HS-27A (cell line): ENCODE data around the gene MCUB.
"Not testable (repeated sequence)": the region's sequence is repeated elsewhere in the genome, so short reads cannot be mapped to it uniquely, and the experiment has no call there.

Experiments
- DNase-seq: peaks from one replicate; pipeline ENCODE4 v3.0.0-alpha.2; 2012; ENCODE audit warnings: low read depth, missing footprints

The MCUB gene

DNA sequence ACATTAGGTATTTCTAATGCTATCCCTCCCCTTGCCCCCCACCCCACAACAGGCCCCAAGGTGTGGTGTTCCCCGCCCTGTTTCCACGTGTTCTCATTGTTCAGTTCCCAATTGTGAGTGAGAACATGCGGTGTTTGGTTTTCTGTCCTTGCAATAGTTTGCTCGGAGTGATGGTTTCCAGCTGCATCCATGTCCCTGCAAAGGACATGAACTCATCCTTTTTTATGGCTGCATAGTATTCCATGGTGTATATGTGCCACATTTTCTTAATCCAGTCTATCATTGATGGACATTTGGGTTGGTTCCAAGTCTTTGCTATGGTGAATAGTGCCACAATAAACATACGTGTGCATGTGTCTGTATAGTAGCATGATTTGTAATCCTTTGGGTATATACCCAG, 20.0 kb downstream of the MCUB start:
- not testable (repeated sequence) for DNase-seq

DNA sequence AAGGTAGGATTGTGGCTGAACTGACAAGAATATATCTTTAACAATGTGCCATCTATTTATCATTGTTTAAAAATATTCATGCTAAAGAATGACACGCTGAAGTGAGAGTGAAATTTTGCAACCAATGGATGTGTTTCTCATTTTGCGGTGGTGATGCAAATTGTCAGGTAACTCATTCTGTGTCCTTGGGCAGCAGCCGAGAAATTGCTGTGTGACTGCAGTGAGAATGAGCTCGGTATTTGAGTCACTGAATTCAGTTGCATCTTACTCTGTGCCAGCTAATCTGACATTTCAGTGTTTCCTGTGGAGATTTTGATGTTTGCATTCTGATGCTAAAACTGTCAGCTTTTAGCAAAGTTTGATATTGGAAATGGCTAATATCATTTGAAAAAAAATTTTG, 28.1 kb downstream of the MCUB start:
- DNase-seq: no peak

DNA sequence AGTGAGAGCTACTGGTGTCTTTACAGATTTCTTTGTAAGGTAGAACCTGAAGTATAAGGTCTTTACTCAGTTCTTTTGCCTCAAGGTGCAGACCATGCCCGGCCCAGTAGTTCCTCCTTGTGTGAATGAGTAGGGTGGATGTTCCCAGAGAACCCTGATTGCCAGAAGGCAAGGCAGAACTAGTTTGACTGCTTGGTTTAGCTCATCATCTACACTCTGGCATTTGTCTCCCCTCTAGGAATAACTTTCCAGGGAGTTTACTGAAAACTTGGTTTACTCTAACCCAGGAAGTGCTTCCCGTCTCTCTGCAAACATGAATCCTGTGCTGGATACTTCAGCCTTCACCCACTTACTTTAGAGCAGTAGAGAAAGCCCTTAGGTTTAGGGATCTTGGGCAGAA, 29.1 kb downstream of the MCUB start:
- DNase-seq: no peak

DNA sequence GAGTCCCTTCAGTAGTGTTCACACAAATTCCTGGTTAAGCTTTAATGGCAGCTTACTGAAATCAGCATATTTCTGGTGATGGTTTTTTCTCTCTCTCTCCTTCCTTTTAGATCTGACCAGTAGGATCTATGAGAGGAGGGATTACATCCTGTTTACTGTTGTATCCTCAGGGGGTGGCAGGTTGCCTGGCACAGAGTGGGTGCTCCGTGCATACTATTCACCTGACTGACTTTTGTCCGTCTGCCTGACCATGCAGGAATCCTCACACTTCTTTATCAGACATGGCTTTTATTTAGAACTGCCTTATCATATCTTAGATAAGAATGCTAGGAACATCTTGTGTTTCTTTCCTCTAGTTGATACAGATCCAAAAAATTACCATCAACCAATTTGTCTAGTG, 29.6 kb downstream of the MCUB start:
- DNase-seq: no peak

DNA sequence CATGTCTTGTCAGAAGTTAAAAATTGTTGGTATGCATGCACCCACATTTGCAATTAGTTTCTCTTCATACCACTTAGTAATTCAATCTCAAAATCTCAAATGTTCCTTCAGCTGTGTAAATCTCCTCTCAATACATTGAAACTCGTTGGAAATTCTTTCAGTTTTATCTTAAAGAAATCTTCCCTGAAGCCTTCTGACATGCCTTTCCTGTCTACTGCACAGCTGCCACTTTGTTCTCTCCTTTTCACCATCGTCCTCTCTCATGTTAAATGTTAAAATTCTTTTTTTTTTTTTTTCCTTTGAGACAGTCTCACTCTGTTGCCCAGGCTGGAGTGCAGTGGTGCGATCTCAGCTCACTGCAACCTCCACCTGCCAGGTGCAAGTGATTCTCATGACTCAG, 30.9 kb downstream of the MCUB start:
- DNase-seq: no peak

DNA sequence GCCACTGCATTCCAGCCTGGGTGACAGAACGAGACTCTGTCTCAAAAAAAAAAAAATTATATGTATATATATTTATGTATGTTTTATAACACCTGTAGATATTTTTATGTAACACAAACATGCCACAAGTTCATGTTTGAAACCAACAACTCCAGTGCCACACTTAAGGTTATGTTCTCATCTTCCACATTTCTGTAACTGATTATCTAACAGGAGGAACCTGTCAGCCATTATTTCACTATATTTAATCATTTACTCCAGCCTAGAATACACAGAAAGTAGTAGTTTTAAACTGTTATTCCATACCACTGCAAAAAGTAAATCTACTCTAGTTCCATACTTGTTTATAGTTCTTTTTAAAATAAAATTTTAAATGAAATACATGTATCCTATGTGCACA, 32.3 kb downstream of the MCUB start:
- no peak for DNase-seq

DNA sequence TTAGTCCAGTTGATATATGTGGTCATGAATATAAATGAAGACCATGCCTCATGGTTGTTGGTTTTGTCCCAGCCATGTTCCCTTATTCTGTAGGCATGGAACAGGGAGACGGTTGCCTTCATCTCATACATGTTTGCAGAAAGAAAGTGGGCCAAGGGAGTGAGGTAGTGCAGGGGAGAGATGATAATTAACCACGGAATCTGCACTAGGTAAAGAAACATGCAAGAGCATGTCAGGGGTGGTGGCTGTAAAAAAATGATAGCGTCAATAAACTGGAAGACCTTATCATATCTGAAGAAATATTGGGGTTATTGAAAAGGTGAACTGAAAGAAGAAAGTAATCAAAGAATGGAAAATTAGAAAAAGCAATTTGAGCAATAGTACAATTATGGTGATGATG, 35.1 kb downstream of the MCUB start:
- DNase-seq: not testable (repeated sequence)

DNA sequence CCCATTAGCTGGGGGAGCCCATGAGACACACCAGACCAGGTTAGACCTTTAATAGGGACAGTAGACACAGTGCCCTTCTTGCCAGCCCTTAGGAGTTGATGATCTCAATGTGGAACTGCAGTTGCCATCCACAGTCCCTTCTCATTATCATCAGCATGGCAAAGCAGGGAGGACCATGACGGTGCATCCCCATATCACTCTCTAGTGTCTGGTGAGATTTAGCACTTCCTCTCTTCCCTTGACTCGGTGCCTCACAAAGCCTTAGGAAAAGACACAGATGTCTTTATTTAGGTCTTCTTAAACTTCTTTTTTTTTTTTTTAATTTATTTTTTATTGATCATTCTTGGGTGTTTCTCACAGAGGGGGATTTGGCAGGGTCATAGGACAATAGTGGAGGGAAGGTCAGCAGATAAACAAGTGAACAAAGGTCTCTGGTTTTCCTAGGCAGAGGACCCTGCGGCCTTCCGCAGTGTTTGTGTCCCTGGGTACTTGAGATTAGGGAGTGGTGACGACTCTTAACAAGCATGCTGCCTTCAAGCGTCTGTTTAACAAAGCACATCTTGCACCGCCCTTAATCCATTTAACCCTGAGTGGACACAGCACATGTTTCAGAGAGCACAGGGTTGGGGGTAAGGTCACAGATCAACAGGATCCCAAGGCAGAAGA, 36.5 kb downstream of the MCUB start:
- DNase-seq: not testable (repeated sequence)

DNA sequence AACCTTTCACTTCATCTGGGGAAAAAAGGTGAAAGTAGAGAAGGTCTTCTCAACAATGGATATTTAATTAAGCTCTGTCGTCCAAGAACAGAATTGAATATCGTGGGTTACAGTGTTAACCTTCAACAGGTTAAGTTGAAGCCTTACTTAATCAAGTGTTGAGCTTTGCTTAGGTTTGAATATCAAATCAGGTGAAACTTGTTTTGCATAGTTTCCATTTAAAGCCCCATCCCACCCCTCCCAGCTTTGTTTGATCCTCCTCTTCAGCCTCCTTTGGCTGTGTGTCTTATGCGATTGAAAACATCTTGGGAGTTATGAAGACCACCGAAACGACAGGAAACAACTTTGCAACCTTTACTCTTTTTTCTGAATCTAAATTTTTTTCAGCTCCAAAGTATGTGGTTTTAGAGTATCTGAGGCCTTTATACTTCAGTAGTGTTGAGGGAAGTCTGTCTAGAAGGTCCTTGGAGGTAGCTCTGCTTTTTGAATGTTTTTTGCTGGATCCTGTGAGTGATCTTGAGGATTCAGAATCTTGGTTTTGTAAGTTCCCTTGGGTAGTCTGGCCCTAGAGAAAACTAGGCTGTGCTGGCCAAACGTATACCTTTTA, 39.1 kb downstream of the MCUB start:
- no peak for DNase-seq

DNA sequence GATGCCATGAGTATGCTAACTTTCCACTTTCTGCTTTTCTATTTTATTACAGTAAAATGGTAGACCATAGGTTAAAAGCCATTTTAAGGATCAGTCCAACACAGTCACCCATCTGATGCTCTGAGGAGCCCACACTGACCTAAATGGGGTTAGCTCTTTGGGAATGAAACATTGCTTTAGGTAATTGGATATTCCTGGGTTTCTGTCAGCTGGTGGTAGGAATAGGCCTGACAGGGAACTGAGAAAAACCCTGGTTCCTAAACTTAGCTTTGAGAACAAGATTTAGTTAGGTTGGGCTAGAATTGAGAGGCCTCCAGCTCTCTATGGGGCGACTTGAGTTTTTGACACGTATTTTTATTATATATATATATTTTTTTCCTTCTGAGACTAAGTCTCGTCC, 40.4 kb downstream of the MCUB start:
- no peak for DNase-seq

DNA sequence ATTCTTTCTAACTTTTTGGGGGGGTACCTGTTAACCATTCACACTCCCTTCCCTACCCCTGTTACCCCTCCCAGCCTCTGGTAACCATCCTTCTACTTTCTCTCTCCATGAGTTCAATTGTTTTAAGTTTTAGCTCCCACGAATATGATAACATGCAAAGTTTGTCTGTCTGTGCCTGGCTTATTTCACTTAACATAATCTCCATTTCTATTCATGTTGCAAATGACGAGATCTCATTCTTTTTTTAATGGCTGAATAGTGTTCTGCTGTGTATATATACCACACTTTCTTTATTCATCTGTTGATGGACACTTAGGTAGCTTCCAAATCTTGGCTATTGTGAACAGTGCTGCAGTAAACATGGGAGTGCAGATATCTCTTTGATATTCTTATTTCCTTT, 41.3 kb downstream of the MCUB start:
- DNase-seq: no peak

DNA sequence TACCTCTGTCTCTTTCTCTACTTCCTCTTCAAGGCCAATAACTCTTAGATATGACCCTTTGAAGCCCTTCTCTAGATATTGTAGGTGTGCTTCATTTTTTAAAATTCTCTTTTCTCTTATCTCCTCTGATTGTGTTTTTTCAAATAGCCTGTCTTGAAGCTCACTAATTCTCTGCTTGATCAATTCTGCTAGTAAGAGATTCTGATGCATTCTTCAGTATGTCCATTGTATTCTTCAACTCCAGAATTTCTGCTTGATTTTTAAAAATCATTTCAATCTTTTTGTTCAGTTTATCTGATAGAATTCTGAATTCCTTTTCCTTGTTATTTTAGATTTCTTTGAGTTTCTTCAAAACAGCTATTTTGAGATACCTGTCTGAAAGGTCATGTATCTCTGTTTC, 47.9 kb downstream of the MCUB start:
- DNase-seq: no peak

DNA sequence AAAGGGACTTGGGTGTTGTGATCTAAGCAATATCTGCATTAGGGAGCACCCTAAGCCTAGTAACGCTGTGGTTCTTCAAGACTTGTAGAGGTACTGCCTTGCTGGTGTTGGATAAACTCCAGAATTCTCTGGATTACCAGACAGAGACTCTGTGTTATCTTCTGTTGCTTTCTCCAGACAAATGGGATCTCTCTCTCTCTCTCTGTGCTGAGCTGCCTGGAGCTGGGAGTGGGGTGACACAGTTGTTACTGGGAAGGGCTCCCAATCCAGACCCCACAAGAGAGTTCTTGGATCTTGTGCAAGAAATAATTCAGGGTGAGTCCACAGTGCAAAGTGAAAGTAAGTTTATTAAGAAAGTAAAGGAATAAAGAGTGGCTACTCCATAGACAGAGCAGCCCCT, 48.8 kb downstream of the MCUB start:
- DNase-seq: no peak

DNA sequence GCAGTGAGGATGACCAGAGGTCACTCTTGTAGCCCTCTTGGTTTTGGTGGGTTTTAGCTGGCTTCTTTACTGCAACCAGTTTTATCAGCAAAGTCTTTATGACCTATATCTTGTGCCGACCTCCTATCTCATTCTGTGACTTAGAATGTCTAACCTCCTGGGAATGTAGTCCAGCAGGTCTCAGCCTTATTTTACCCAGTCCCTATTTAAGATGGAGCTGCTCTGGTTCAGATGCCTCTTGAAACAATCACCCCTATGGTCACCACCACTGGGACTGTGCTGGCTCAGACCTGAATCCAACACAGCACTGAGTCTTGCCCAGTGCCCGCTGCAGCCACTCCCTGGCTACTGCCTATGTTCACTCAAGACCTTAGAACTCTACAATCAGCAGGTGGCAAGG, 49.4 kb downstream of the MCUB start:
- DNase-seq: no peak

DNA sequence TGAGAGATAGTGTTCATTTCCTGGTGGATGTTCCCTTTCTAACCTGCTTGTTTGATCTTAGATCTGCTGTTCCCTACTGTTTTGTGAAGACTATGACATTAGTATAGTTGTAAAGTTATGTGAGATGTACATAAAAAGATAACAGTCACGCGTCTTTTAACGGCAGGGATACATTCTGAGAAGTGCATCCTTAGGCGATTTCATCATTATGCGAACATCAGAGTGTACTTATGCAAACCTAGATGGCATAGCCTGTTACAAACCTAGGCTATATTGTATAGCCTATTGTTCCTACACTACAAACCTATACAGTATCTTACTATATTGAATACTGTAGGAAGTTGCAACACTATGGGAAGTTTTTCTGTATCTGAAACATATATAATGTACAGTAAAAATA, 50.4 kb downstream of the MCUB start:
- DNase-seq: no peak

DNA sequence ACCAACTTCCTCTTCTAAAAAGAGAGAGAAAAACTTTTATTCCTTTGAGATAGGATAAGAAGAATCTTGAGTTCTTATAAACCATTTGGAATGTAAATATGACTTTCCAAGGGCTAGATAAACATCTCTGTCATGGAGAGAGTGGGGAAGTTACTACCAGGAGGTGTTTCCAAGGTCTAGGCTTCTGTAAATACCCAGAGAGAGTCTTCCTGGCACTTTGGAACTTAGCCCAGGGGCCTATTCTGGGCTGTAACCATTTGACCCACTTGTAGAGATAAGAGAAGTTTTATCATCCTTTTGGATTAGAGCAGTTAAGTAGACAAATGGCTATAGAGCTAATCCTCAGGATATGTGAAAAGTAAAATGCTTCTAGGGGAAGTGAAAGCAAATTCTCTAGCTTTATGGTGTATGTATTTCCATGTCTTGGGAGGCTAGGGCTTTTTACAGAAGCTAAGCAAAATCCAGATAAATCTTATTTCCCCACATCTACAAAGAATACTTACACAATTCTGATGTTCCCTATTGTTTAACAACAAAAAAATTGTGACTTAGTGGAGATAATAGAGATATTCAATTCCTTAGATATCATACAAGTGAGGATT, 51.1 kb downstream of the MCUB start:
- DNase-seq: no peak

DNA sequence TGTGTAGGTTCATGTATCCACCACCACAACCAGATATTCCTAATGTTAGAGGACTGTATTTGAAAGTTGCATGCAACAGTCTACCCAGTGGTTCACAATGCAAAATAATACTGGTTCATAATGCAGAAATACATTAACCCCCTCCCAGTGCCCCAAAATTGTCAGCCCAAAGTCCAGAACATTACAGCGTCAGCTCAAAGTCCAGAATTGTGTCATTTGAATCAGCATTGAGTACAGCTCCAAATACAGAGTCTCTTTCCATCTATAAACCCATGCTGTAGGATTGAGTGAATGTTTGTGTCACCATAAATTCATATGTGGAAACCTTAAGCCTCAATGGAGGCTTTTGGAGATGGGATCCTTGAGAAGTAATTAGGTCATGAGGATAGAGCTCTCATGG, 54.0 kb downstream of the MCUB start:
- no peak for DNase-seq

DNA sequence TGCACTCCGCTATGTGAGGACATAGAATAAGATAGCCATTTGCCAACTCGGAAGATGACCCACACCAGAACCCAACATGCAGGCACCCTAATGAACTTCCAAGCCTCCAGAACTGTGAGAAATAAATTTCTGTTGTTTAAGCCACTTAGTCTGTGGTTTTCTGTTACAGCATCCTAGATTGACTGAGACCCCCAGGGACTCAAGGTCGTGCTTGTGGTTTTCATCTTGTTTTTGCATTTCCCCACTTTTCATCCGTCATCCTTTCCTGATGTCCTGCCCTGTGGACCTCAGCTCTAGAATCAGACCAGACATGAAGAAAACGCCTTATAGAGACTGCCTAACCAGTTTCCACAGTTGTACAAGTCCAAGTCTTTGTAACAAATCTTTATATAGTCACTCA, 54.4 kb downstream of the MCUB start:
- no peak for DNase-seq

DNA sequence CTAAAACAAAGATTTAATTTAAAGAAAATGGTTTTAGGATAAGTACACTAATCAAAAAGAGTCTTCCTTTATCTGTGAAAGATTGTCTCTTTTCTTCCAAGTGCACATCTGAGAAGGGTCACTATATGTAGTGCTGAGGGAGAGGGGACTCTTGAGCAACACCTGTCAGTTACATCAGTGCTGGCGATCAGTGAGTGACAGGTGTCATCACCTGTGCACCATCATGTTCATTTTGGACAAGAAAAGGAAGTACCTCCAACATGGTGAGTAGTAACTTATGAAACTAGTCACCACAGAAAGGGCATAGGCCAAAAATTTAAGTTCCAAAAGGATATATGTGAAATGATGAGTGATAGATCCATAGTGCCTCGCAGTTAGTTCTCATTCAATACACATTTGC, 55.7 kb downstream of the MCUB start:
- no peak for DNase-seq

DNA sequence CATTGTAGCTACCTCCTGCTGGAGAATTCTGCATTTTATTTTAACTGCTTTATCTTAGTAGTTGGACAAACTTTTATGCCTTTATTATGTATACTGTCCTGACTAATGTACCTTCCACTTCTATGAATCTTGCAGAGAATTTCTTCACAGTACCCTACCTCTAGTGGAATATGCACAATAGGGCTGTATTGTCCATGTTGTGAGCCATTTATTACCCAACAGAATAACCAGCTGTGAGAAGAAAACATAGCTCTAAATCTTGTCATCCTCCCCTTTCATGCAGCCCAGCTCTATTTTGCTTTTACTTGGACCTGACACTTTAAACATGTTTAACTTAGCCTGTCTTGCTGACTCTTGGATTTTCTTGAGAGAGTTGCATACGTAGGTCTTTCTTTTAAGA, 56.2 kb downstream of the MCUB start:
- no peak for DNase-seq

DNA sequence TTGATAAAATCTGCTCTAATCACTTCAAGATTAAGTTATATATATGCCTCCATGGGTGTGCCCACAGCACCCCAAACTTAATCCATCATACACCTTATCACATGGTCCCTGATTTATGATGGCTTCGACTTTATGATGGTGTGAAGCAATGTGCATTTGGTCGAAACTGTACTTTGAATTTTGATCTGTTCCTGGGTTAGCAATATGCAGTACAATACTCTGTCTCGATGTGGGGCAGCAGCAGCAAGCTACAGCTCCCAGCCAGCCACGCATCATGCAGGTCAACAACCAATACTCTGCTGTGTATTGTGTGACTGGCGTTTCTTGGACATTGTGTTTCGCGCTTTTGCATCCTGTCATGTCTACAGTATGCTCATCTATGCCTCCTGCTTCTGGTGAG, 62.6 kb downstream of the MCUB start:
- no peak for DNase-seq

DNA sequence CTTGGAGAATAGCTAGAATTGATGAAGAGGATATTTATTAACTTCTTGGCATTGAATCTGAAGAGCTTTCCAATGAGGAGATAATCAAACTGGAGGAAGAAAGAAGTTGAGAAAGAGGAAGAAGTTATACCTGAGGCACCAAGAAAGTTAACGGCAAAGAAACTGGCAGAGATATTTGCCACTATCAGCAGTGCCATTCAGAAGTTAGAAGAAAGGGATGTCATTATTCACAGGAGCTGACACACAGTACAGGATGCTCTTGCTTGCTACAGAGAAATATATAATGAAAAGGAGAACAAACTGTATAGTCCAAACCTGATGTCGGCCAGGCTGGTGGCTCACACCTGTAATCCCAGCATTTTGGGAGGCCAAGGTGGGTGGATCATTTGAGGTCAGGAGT, 64.5 kb downstream of the MCUB start:
- DNase-seq: no peak

DNA sequence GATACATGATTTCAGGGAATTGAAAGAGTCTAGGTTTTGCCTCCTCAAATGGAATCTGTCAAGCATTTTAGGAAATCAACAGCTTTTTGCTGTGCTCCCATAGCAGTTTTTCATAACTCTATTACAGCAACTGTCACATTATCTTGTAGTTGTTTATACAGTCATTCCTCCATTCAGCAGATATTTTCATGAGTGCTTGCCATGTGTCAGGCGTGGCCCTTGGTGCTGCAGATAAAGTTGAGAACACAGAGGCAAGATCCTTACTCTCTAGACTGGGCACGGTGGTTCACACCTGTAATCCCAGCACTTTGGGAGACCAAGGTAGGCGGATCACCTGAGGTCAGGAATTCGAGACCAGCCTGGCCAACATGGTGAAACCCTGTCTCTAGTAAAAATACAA, 67.3 kb downstream of the MCUB start:
- no peak for DNase-seq

DNA sequence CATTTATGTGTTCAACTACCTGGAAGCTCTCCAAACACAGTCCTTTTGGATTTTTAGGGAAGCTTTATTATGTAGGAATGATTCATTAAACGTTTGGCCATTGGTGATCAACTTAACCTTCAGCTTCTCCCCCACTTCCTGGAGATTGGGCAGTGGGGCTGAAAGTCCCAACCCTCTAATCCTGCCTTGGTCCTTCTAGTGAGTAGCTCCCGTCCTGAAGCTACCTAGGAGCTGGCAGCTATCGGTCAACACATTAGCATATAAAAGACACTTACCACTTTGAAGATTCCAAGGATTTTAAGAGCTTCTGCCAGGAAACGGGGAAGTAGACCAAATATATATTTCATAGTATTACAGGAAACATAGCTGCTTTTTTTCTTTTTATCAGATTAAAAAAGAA, 69.7 kb downstream of the MCUB start:
- DNase-seq: no peak
